HEK293 (cell line): ENCODE results near the gene SAMD11.

Experiments
- BCL11A ChIP-seq: fragments of 450-650 bp; formaldehyde crosslinking; IDR thresholded peaks from 2 replicates; pipeline ENCODE4 v1.5.1; 2016; ENCODE audit warnings: low read depth, missing biosample characterization, missing genetic modification characterization
- BCL11B ChIP-seq: fragments of 450-650 bp; formaldehyde crosslinking; IDR thresholded peaks from 2 replicates; pipeline ENCODE4 v1.5.1; 2016; ENCODE audit warnings: low read depth, missing biosample characterization, missing genetic modification characterization
- GLIS2 ChIP-seq: fragments of 450-650 bp; formaldehyde crosslinking; IDR thresholded peaks from 2 replicates; pipeline ENCODE4 v1.5.1; 2016; ENCODE audit warnings: missing biosample characterization, missing genetic modification characterization
- KLF9 ChIP-seq: fragments of 450-650 bp; formaldehyde crosslinking; IDR thresholded peaks from 2 replicates; pipeline ENCODE4 v1.5.1; 2016; ENCODE audit warnings: missing biosample characterization, missing genetic modification characterization, low read depth
- OSR2 ChIP-seq: fragments of 450-650 bp; formaldehyde crosslinking; IDR thresholded peaks from 2 replicates; pipeline ENCODE4 v1.5.1; 2016; ENCODE audit warnings: missing biosample characterization, missing genetic modification characterization
- SP2 ChIP-seq: fragments of 450-650 bp; formaldehyde crosslinking; IDR thresholded peaks from 2 replicates; pipeline ENCODE4 v1.5.1; 2016; ENCODE audit warnings: missing biosample characterization, missing genetic modification characterization
- ZNF324 ChIP-seq: fragments of 450-650 bp; formaldehyde crosslinking; IDR thresholded peaks from 2 replicates; pipeline ENCODE4 v1.5.1; 2016; ENCODE audit warnings: missing biosample characterization, missing genetic modification characterization
- ZNF341 ChIP-seq: fragments of 450-650 bp; formaldehyde crosslinking; IDR thresholded peaks from 2 replicates; pipeline ENCODE4; 2016; ENCODE audit warnings: low read depth, missing biosample characterization, missing genetic modification characterization
- ZNF394 ChIP-seq: fragments of 450-650 bp; formaldehyde crosslinking; IDR thresholded peaks from 2 replicates; pipeline ENCODE4 v1.5.1; 2016; ENCODE audit warnings: missing biosample characterization, missing genetic modification characterization, mild to moderate bottlenecking, moderate library complexity, borderline replicate concordance
- ZNF416 ChIP-seq: fragments of 450-650 bp; formaldehyde crosslinking; IDR thresholded peaks from 2 replicates; pipeline ENCODE4 v1.5.1; 2016; ENCODE audit warnings: missing biosample characterization, missing genetic modification characterization
- ZNF521 ChIP-seq: fragments of 450-650 bp; formaldehyde crosslinking; IDR thresholded peaks from 2 replicates; pipeline ENCODE4 v1.5.1; 2017; ENCODE audit warnings: missing biosample characterization, mild to moderate bottlenecking, missing genetic modification characterization
- ZNF530 ChIP-seq: fragments of 450-650 bp; formaldehyde crosslinking; IDR thresholded peaks from 2 replicates; pipeline ENCODE4 v1.5.1; 2016; ENCODE audit warnings: low read depth, missing biosample characterization, missing genetic modification characterization
- ZNF549 ChIP-seq: fragments of 450-650 bp; IDR thresholded peaks from 2 replicates; pipeline ENCODE4 v1.5.1; 2018; ENCODE audit warnings: missing biosample characterization, missing genetic modification characterization, mild to moderate bottlenecking, inconsistent platforms, moderate library complexity
- ZNF660 ChIP-seq: fragments of 450-650 bp; IDR thresholded peaks from 2 replicates; pipeline ENCODE4 v1.5.1; 2018; ENCODE audit warnings: missing biosample characterization, mild to moderate bottlenecking, missing genetic modification characterization
- ZNF830 ChIP-seq: fragments of 450-650 bp; IDR thresholded peaks from 2 replicates; pipeline ENCODE4 v1.5.0; 2018; ENCODE audit warnings: missing biosample characterization, missing genetic modification characterization, low read depth, mild to moderate bottlenecking, moderate library complexity
- TF ChIP-seq, protein P1 (sequence below): fragments of 450-650 bp; formaldehyde crosslinking; IDR thresholded peaks from 2 replicates; pipeline ENCODE4 v1.5.1; 2016; ENCODE audit warnings: missing biosample characterization, missing genetic modification characterization
- TF ChIP-seq, protein P2 (sequence below): fragments of 450-650 bp; formaldehyde crosslinking; IDR thresholded peaks from 2 replicates; pipeline ENCODE4 v1.5.1; 2016; ENCODE audit warnings: missing biosample characterization, missing genetic modification characterization
- TF ChIP-seq, protein P3 (sequence below): fragments of 450-650 bp; formaldehyde crosslinking; IDR thresholded peaks from 2 replicates; pipeline ENCODE4 v1.5.1; 2017; ENCODE audit warnings: missing biosample characterization, missing genetic modification characterization
- TF ChIP-seq, protein P4 (sequence below): fragments of 450-650 bp; formaldehyde crosslinking; IDR thresholded peaks from 2 replicates; pipeline ENCODE4 v1.5.1; 2016; ENCODE audit warnings: missing biosample characterization, missing genetic modification characterization, borderline replicate concordance
- TF ChIP-seq, protein P5 (sequence below): fragments of 450-650 bp; formaldehyde crosslinking; IDR thresholded peaks from 2 replicates; pipeline ENCODE4 v1.5.1; 2016; ENCODE audit warnings: missing biosample characterization, missing genetic modification characterization
- TF ChIP-seq, protein P6 (sequence below): fragments of 450-650 bp; formaldehyde crosslinking; IDR thresholded peaks from 2 replicates; pipeline ENCODE4 v1.5.1; 2017; ENCODE audit warnings: missing biosample characterization, missing genetic modification characterization

The SAMD11 gene

DNA sequence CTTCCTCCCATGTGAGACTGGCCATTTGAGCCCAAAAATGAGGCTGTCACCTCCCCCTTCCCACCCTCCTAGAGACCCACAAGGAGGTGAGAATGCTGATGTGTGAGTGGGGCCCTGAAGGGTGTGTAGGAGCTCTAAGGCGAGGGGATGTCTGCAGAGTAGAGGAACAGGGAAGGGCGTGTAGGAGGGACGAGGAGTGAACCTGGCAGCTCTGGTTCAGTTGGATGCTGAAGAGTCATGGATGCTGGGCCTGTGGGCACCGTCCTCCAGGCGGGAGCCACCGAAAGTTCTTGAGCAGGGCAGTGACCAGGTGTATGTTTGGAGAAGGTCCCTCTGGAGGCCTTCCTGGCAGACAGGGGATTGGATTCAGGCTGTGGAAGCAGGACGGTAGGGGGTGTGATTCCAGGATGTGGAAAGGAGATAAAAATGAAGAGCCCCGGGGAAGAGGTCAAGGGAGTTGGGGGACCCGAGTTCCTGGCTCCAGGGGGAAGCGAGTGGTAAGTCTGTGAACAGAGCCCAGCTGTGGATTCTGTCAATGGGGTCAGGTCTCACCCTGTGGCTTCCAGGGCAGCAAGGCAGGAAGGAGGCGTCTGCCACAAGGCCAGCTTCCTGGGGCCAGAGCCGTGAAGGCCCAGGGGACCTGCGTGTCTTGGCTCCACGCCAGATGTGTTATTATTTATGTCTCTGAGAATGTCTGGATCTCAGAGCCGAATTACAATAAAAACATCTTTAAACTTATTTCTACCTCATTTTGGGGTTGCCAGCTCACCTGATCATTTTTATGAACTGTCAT lies 7.9 kb downstream of the SAMD11 start (continued):
- TF ChIP-seq ZNF830 (tag by site-specific recombination) (no peak), GLIS2 (tag by site-specific recombination) (peak; percentile 14; the same call in 1 of the 2 replicates), BCL11B (tag by site-specific recombination) (no peak; the same call in 1 of the 2 replicates), KLF9 (tag by site-specific recombination) (peak; percentile 38; the same call in 1 of the 2 replicates), ZNF324 (tag by site-specific recombination) (no peak), ZNF549 (tag by site-specific recombination) (no peak), ZNF394 (tag by site-specific recombination) (no peak), ZNF416 (tag by site-specific recombination) (no peak), OSR2 (peak; percentile 73), ZNF660 (tag by site-specific recombination) (no peak; the same call in 1 of the 2 replicates), SP2 (tag by site-specific recombination) (peak; percentile 37; the same call in 1 of the 2 replicates), ZNF341 (peak; percentile 47), ZNF530 (tag by site-specific recombination) (no peak), ZNF521 (tag by site-specific recombination) (no peak), BCL11A (tag by site-specific recombination) (peak; percentile 36; the same call in 1 of the 2 replicates)
- TF ChIP-seq, protein P1, sequence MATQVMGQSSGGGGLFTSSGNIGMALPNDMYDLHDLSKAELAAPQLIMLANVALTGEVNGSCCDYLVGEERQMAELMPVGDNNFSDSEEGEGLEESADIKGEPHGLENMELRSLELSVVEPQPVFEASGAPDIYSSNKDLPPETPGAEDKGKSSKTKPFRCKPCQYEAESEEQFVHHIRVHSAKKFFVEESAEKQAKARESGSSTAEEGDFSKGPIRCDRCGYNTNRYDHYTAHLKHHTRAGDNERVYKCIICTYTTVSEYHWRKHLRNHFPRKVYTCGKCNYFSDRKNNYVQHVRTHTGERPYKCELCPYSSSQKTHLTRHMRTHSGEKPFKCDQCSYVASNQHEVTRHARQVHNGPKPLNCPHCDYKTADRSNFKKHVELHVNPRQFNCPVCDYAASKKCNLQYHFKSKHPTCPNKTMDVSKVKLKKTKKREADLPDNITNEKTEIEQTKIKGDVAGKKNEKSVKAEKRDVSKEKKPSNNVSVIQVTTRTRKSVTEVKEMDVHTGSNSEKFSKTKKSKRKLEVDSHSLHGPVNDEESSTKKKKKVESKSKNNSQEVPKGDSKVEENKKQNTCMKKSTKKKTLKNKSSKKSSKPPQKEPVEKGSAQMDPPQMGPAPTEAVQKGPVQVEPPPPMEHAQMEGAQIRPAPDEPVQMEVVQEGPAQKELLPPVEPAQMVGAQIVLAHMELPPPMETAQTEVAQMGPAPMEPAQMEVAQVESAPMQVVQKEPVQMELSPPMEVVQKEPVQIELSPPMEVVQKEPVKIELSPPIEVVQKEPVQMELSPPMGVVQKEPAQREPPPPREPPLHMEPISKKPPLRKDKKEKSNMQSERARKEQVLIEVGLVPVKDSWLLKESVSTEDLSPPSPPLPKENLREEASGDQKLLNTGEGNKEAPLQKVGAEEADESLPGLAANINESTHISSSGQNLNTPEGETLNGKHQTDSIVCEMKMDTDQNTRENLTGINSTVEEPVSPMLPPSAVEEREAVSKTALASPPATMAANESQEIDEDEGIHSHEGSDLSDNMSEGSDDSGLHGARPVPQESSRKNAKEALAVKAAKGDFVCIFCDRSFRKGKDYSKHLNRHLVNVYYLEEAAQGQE (tag by site-specific recombination), result no peak; the same call in 1 of the 2 replicates
- TF ChIP-seq, protein P2, sequence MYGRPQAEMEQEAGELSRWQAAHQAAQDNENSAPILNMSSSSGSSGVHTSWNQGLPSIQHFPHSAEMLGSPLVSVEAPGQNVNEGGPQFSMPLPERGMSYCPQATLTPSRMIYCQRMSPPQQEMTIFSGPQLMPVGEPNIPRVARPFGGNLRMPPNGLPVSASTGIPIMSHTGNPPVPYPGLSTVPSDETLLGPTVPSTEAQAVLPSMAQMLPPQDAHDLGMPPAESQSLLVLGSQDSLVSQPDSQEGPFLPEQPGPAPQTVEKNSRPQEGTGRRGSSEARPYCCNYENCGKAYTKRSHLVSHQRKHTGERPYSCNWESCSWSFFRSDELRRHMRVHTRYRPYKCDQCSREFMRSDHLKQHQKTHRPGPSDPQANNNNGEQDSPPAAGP (tag by site-specific recombination), result peak; percentile 51; the same call in 1 of the 2 replicates
- TF ChIP-seq, protein P3, sequence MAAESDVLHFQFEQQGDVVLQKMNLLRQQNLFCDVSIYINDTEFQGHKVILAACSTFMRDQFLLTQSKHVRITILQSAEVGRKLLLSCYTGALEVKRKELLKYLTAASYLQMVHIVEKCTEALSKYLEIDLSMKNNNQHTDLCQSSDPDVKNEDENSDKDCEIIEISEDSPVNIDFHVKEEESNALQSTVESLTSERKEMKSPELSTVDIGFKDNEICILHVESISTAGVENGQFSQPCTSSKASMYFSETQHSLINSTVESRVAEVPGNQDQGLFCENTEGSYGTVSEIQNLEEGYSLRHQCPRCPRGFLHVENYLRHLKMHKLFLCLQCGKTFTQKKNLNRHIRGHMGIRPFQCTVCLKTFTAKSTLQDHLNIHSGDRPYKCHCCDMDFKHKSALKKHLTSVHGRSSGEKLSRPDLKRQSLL (tag by site-specific recombination), result no peak
- TF ChIP-seq, protein P4, sequence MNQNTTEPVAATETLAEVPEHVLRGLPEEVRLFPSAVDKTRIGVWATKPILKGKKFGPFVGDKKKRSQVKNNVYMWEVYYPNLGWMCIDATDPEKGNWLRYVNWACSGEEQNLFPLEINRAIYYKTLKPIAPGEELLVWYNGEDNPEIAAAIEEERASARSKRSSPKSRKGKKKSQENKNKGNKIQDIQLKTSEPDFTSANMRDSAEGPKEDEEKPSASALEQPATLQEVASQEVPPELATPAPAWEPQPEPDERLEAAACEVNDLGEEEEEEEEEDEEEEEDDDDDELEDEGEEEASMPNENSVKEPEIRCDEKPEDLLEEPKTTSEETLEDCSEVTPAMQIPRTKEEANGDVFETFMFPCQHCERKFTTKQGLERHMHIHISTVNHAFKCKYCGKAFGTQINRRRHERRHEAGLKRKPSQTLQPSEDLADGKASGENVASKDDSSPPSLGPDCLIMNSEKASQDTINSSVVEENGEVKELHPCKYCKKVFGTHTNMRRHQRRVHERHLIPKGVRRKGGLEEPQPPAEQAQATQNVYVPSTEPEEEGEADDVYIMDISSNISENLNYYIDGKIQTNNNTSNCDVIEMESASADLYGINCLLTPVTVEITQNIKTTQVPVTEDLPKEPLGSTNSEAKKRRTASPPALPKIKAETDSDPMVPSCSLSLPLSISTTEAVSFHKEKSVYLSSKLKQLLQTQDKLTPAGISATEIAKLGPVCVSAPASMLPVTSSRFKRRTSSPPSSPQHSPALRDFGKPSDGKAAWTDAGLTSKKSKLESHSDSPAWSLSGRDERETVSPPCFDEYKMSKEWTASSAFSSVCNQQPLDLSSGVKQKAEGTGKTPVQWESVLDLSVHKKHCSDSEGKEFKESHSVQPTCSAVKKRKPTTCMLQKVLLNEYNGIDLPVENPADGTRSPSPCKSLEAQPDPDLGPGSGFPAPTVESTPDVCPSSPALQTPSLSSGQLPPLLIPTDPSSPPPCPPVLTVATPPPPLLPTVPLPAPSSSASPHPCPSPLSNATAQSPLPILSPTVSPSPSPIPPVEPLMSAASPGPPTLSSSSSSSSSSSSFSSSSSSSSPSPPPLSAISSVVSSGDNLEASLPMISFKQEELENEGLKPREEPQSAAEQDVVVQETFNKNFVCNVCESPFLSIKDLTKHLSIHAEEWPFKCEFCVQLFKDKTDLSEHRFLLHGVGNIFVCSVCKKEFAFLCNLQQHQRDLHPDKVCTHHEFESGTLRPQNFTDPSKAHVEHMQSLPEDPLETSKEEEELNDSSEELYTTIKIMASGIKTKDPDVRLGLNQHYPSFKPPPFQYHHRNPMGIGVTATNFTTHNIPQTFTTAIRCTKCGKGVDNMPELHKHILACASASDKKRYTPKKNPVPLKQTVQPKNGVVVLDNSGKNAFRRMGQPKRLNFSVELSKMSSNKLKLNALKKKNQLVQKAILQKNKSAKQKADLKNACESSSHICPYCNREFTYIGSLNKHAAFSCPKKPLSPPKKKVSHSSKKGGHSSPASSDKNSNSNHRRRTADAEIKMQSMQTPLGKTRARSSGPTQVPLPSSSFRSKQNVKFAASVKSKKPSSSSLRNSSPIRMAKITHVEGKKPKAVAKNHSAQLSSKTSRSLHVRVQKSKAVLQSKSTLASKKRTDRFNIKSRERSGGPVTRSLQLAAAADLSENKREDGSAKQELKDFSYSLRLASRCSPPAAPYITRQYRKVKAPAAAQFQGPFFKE, result no peak
- TF ChIP-seq, protein P5, sequence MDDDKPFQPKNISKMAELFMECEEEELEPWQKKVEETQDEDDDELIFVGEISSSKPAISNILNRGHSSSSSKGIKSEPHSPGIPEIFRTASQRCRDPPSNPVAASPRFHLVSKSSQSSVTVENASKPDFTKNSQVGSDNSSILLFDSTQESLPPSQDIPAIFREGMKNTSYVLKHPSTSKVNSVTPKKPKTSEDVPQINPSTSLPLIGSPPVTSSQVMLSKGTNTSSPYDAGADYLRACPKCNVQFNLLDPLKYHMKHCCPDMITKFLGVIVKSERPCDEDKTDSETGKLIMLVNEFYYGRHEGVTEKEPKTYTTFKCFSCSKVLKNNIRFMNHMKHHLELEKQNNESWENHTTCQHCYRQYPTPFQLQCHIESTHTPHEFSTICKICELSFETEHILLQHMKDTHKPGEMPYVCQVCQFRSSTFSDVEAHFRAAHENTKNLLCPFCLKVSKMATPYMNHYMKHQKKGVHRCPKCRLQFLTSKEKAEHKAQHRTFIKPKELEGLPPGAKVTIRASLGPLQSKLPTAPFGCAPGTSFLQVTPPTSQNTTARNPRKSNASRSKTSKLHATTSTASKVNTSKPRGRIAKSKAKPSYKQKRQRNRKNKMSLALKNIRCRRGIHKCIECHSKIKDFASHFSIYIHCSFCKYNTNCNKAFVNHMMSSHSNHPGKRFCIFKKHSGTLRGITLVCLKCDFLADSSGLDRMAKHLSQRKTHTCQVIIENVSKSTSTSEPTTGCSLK, result no peak
- TF ChIP-seq, protein P6, sequence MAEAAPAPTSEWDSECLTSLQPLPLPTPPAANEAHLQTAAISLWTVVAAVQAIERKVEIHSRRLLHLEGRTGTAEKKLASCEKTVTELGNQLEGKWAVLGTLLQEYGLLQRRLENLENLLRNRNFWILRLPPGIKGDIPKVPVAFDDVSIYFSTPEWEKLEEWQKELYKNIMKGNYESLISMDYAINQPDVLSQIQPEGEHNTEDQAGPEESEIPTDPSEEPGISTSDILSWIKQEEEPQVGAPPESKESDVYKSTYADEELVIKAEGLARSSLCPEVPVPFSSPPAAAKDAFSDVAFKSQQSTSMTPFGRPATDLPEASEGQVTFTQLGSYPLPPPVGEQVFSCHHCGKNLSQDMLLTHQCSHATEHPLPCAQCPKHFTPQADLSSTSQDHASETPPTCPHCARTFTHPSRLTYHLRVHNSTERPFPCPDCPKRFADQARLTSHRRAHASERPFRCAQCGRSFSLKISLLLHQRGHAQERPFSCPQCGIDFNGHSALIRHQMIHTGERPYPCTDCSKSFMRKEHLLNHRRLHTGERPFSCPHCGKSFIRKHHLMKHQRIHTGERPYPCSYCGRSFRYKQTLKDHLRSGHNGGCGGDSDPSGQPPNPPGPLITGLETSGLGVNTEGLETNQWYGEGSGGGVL, result no peak
